GM12878 (cell line): ENCODE measurements around the gene PAN3. TPM values are rescaled to one million over a fixed set of nuclear protein-coding genes. Genes with fewer than 3 reads are reported as not detected.

ENCODE experiments used
- ATAC-seq: fragments of 200-7000 bp; cut with Tn5 transposase; 3 replicates; pipeline ENCODE4 v1.9.1; 2020; ENCODE audit warnings: mild to moderate bottlenecking, moderate library complexity
- BruUV-seq: library from RNA; stranded (reverse); fragments of 400-500 nt; replicated peaks from 2 replicates; lab custom pipeline; 2021; lab: Mats Ljungman, UMichigan
- CTCF ChIA-PET: fragments of 300-600 bp; sonication (Branson Sonifier 250); formaldehyde crosslinking; extraction: SDS; loops from one replicate; lab custom pipeline; 2021; ENCODE audit warnings: inconsistent platforms; lab: Yijun Ruan, JAX
- POLR2A ChIA-PET: fragments of 350-600 bp; formaldehyde crosslinking; extraction: SDS; loops from one replicate; lab custom pipeline; 2021; ENCODE audit warnings: inconsistent platforms; lab: Charles Lee
- RAD21 ChIA-PET: fragments of 300-600 bp; sonication (Branson Sonifier 250); formaldehyde crosslinking; loops from one replicate; lab custom pipeline; 2023; ENCODE audit warnings: antibody characterized with exemption; ENCODE audit not compliant: unreplicated experiment; lab: Charles Lee
- SMC1A ChIA-PET: fragments of 300-600 bp; sonication (Branson Sonifier 250); formaldehyde crosslinking; loops from one replicate; lab custom pipeline; 2023; ENCODE audit not compliant: unreplicated experiment, uncharacterized antibody; lab: Charles Lee
- DNase-seq: peaks from one replicate; pipeline ENCODE4 v3.0.0-alpha.2; 2011; ENCODE audit warnings: low read depth, low spot score
- FAIRE-seq: peaks from 3 replicates; lab custom pipeline; 2011; peaks lifted over from hg19 to GRCh38; lab: Jason Lieb, UNC
- H2AFZ ChIP-seq: 2 replicates; pipeline ENCODE4 v1.6.0; 2011; ENCODE audit warnings: low read depth, low read length, control low read depth; ENCODE audit not compliant: control insufficient read depth
- H3K27ac ChIP-seq: 2 replicates; pipeline ENCODE4 v1.5.1; 2011; ENCODE audit warnings: control low read depth; ENCODE audit not compliant: control insufficient read depth, insufficient read depth
- H3K27me3 ChIP-seq, 2 experiments: replicated peaks in 1 of 2; 2 replicates each; pipeline versions ENCODE4 v1.6.0 to v1.6.1; 2011; ENCODE audit warnings: low read length in 1 of 2; ENCODE audit not compliant: control insufficient read depth in 2 of 2, insufficient read depth in 2 of 2
- H3K36me3 ChIP-seq, 2 experiments: 2 replicates each; pipeline ENCODE4 v1.5.1; 2011; ENCODE audit warnings: low read length in 1 of 2; ENCODE audit not compliant: control insufficient read depth in 2 of 2, insufficient read depth in 2 of 2
- H3K4me1 ChIP-seq: 2 replicates; pipeline ENCODE4 v1.6.1; 2011; ENCODE audit warnings: mild to moderate bottlenecking, low read length, moderate library complexity, mixed read lengths; ENCODE audit not compliant: control insufficient read depth, insufficient read depth
- H3K4me2 ChIP-seq: 2 replicates; pipeline ENCODE4 v1.6.0; 2011; ENCODE audit warnings: control low read depth; ENCODE audit not compliant: control insufficient read depth, insufficient read depth
- H3K4me3 ChIP-seq: fragments of 200-600 bp; sonication (generic); 2 replicates; pipeline ENCODE4 v1.5.1; 2016
- H3K79me2 ChIP-seq: 2 replicates; pipeline ENCODE4 v1.6.0; 2011; ENCODE audit warnings: low read length; ENCODE audit not compliant: control insufficient read depth, insufficient read depth
- H3K9ac ChIP-seq: 2 replicates; pipeline ENCODE4 v1.8.0; 2011; ENCODE audit warnings: low read length, control low read depth, mixed read lengths; ENCODE audit not compliant: control insufficient read depth, insufficient read depth
- H3K9me3 ChIP-seq: replicated peaks from 3 replicates; pipeline ENCODE4 v1.5.1; 2011; ENCODE audit warnings: mild to moderate bottlenecking, low read length; ENCODE audit not compliant: control insufficient read depth, insufficient read depth
- H4K20me1 ChIP-seq: 2 replicates; pipeline ENCODE4 v1.6.0; 2011; ENCODE audit not compliant: control insufficient read depth, insufficient read depth
- BMI1 ChIP-seq: fragments of 450-650 bp; IDR thresholded peaks from 2 replicates; pipeline ENCODE4 v1.6.1; 2016; ENCODE audit warnings: mild to moderate bottlenecking, moderate library complexity, borderline replicate concordance
- CBX3 ChIP-seq: fragments of 200-600 bp; sonication (generic); IDR thresholded peaks from 2 replicates; pipeline ENCODE4 v1.6.1; 2016; ENCODE audit warnings: low read depth, borderline replicate concordance
- CEBPZ ChIP-seq: fragments of 150-350 bp; IDR thresholded peaks from 2 replicates; pipeline ENCODE4 v1.6.1; 2016; ENCODE audit warnings: low read depth, low read length
- CHD4 ChIP-seq: fragments of 200-600 bp; sonication (generic); IDR thresholded peaks from 2 replicates; pipeline ENCODE4 v1.6.1; 2016; ENCODE audit warnings: mild to moderate bottlenecking
- ESRRA ChIP-seq: IDR thresholded peaks from 2 replicates; pipeline ENCODE4 v1.6.1; 2012; ENCODE audit warnings: mild to moderate bottlenecking, low read length, improper control_type of control experiment
- FOXM1 ChIP-seq: IDR thresholded peaks from 2 replicates; pipeline ENCODE4 v1.6.1; 2012; ENCODE audit warnings: low read depth, mild to moderate bottlenecking, inconsistent platforms, low read length, moderate library complexity
- IKZF1 ChIP-seq: fragments of 450-650 bp; conservative IDR thresholded peaks from 2 replicates; pipeline ENCODE4 v1.6.1; 2017; ENCODE audit warnings: antibody characterized with exemption, mild to moderate bottlenecking
- MEF2A ChIP-seq: IDR thresholded peaks from 2 replicates; pipeline ENCODE4 v1.6.1; 2011; ENCODE audit warnings: low read depth, mild to moderate bottlenecking, low read length, moderate library complexity; ENCODE audit not compliant: insufficient read depth
- PKNOX1 ChIP-seq: fragments of 450-650 bp; IDR thresholded peaks from 2 replicates; pipeline ENCODE4 v1.6.1; 2016; ENCODE audit warnings: mild to moderate bottlenecking
- RBBP5 ChIP-seq: fragments of 200-600 bp; sonication (generic); conservative IDR thresholded peaks from 2 replicates; pipeline ENCODE4 v1.6.1; 2016
- SMAD1 ChIP-seq: fragments of 450-650 bp; IDR thresholded peaks from 2 replicates; pipeline ENCODE4 v1.6.1; 2018; ENCODE audit warnings: mild to moderate bottlenecking, low read depth; ENCODE audit not compliant: partially characterized antibody
- TARDBP ChIP-seq: IDR thresholded peaks from 2 replicates; pipeline ENCODE4 v1.6.1; 2016; ENCODE audit warnings: borderline replicate concordance
- ZNF207 ChIP-seq: fragments of 450-650 bp; IDR thresholded peaks from 2 replicates; pipeline ENCODE4 v1.6.1; 2014; ENCODE audit warnings: antibody characterized with exemption, mild to moderate bottlenecking, borderline replicate concordance
- WGBS: methylation state at CpG from one replicate; pipeline ENCODE4 v1.1.6; 2016; ENCODE audit warnings: low lambda C conversion rate; ENCODE audit not compliant: insufficient replicate concordance, insufficient coverage; ENCODE audit errors: missing lambda C conversion rate; 5-methylcytosine and 5-hydroxymethylcytosine counted together
- in situ Hi-C: fragments of 300-500 bp; cut with MboI; formaldehyde crosslinking; loops from 9 replicates; pipeline ENCODE4 v1.14.3; 2018; ENCODE audit warnings: mixed read lengths
- intact Hi-C: fragments of 100-400 bp; cut with micrococcal nuclease; formaldehyde crosslinking; loops from one replicate; pipeline ENCODE4 v1.14.2; 2022; ENCODE audit not compliant: unreplicated experiment
- polyA plus RNA-seq, 11 experiments: library from polyadenylated mRNA; depleted of rRNA in 4 of 11; unstranded in 6 of 11; stranded (reverse) in 5 of 11; fragments of >200 nt; fragmentation: Nextera tagmentation in 4 of 11; fragmentation: Illumina TruSeq in 1 of 11; extraction: Ambion mirVana in 4 of 11; extraction: Trizol in 1 of 11; gene quantifications; 1 replicate in 1 of 11; 2 replicates in 10 of 11; pipeline versions ENCODE4 v1.2.1 to v1.2.3, GENCODE V29; 2011 to 2016; ENCODE audit warnings: inconsistent platforms in 2 of 11, missing spikeins in 2 of 11, low read depth in 1 of 11
- total RNA-seq, 4 experiments: library from RNA; depleted of rRNA in 3 of 4; stranded (reverse); fragments of >200 nt in 3 of 4; fragmentation: Illumina TruSeq in 1 of 4; extraction: Trizol in 1 of 4; gene quantifications; 2 replicates each; pipeline versions ENCODE4 v1.2.1 to v1.2.3, GENCODE V29; 2013 to 2021

PAN3 gene
- total and polyA plus RNA-seq, 10 of the 15 experiments (the other 5 are each of a cell fraction or from before 2014, with no cell fraction given), result 13.0 to 33.3 (median 19.9) TPM

- TF ChIP-seq MEF2A (no peak), IKZF1 (no peak), TARDBP (no peak), PKNOX1 (no peak), ESRRA (no peak), CBX3 (no peak), RBBP5 (no peak), FOXM1 (no peak), CHD4 (no peak), CEBPZ (no peak), ZNF207 (no peak), BMI1 (no peak), SMAD1 (no peak)
- no peak for DNase-seq
- FAIRE-seq, result no peak
- ATAC-seq, result no peak
- H3K79me2 ChIP-seq, result no peaks in the 10 kb centered on the region
- no peak overlapping the region for H2AFZ ChIP-seq
- intact Hi-C loops, result no loop called here
- RAD21 ChIA-PET, result no interaction called here
- in situ Hi-C loops, result loop anchor here (25.0 kb wide), 1 partner anchor 1062 kb away; no protein-coding TSS in a partner anchor
- BruUV-seq, result no TSS peak
- no peak overlapping the region for H3K4me3 ChIP-seq
- no peaks in the 10 kb centered on the region for H3K9me3 ChIP-seq
- no peaks in the 10 kb centered on the region for H4K20me1 ChIP-seq
- H3K27ac ChIP-seq, result no peak overlapping the region
- H3K36me3 ChIP-seq, result no peaks in the 10 kb centered on the region; a peak in 1 of 4 replicates
- H3K4me2 ChIP-seq, result no peak overlapping the region
- WGBS, result 98% methylated on average over 2 of the region's 2 CpGs
- no peaks in the 10 kb centered on the region for H3K27me3 ChIP-seq
- no peak overlapping the region for H3K9ac ChIP-seq
- CTCF ChIA-PET, result no interaction called here
- POLR2A ChIA-PET, result no interaction called here
- H3K4me1 ChIP-seq, result no peaks in the 10 kb centered on the region
- SMC1A ChIA-PET, result no interaction called here
Observed at GRCh38 chr13:28299916-28300315, 161.6 kb downstream of the PAN3 start.
